Upper lobe of left lung (tissue), 6 donors: Measurements from ENCODE around the gene NUTM2F. TPM values are rescaled to one million over a fixed set of nuclear protein-coding genes. Genes with fewer than 3 reads are reported as not detected.

ENCODE experiments used
- ATAC-seq, 2 donors: fragments of 200-7000 bp; cut with Tn5 transposase; one replicate each; pipeline ENCODE4 v1.9.1; 2022; ENCODE audit warnings: mild to moderate bottlenecking in 2 of 2, moderate library complexity in 2 of 2; ENCODE audit not compliant: low FRiP score in 2 of 2
- DNase-seq, 2 donors: peaks; one replicate each; pipeline ENCODE4 v3.0.0-alpha.2; 2019 to 2020
- H3K27ac ChIP-seq, 4 donors: fragments of 200-600 bp; sonication (generic); one replicate each; pipeline ENCODE4 v1.5.1; 2016 to 2019
- H3K27me3 ChIP-seq, 4 donors: fragments of 200-600 bp; sonication (generic); one replicate each; pipeline ENCODE4 v1.5.1; 2017 to 2019
- H3K36me3 ChIP-seq, 4 donors: fragments of 200-600 bp; sonication (generic); one replicate each; pipeline ENCODE4 v1.5.1; 2016 to 2019
- H3K4me1 ChIP-seq, 4 donors: fragments of 200-600 bp; sonication (generic); one replicate each; pipeline ENCODE4 v1.5.1; 2018 to 2019
- H3K4me3 ChIP-seq, 4 donors: fragments of 200-600 bp; sonication (generic); one replicate each; pipeline ENCODE4 v1.5.1; 2017 to 2019; ENCODE audit warnings: mild to moderate bottlenecking in 2 of 4, moderate library complexity in 1 of 4
- H3K9me3 ChIP-seq, 4 donors: fragments of 200-600 bp; sonication (generic); one replicate each; pipeline ENCODE4 v1.5.1; 2018 to 2019
- EP300 ChIP-seq, 4 donors: sonication (generic); formaldehyde crosslinking; IDR thresholded peaks; one replicate each; pipeline ENCODE4 v1.5.1; 2017; ENCODE audit warnings: antibody characterized with exemption in 4 of 4, control low read depth in 2 of 4
- POLR2A ChIP-seq, 4 donors: fragments of 450-650 bp; IDR thresholded peaks; one replicate each; pipeline ENCODE4 v1.5.1; 2016 to 2017; ENCODE audit warnings: antibody characterized with exemption in 4 of 4, mild to moderate bottlenecking in 2 of 4
- POLR2AphosphoS5 ChIP-seq, 2 donors: sonication (generic); formaldehyde crosslinking; IDR thresholded peaks; one replicate each; pipeline ENCODE4 v1.5.1; 2017; ENCODE audit warnings: antibody characterized with exemption in 2 of 2
- WGBS, 2 donors: methylation state at CpG; one replicate each; pipeline ENCODE4 v1.1.5; 2017 to 2018; 5-methylcytosine and 5-hydroxymethylcytosine counted together
- total RNA-seq, 6 donors: library from RNA; depleted of rRNA in 4 of 6; stranded (reverse); fragments of >200 nt in 4 of 6; gene quantifications; one replicate each; pipeline versions ENCODE4 v1.1.0 to v1.2.1, GENCODE V29; 2016 to 2021
- TF ChIP-seq, protein P1 (sequence below), 6 experiments: fragments of 450-650 bp in 4 of 6; fragments of 200-600 bp in 2 of 6; sonication (generic) in 2 of 6; IDR thresholded peaks; one replicate each; pipeline ENCODE4 v1.5.1; 2016 to 2019; ENCODE audit warnings: antibody characterized with exemption in 6 of 6
- donor health status: DM: no; HTN: no; CAD: no; lungs with moderate emphysema.
- donor health status: DM: no; HTN: yes; CAD: no; lungs with severe emphysema.

Gene NUTM2F
- total RNA-seq, 6 donors from 2014 or later: not detected

DNA sequence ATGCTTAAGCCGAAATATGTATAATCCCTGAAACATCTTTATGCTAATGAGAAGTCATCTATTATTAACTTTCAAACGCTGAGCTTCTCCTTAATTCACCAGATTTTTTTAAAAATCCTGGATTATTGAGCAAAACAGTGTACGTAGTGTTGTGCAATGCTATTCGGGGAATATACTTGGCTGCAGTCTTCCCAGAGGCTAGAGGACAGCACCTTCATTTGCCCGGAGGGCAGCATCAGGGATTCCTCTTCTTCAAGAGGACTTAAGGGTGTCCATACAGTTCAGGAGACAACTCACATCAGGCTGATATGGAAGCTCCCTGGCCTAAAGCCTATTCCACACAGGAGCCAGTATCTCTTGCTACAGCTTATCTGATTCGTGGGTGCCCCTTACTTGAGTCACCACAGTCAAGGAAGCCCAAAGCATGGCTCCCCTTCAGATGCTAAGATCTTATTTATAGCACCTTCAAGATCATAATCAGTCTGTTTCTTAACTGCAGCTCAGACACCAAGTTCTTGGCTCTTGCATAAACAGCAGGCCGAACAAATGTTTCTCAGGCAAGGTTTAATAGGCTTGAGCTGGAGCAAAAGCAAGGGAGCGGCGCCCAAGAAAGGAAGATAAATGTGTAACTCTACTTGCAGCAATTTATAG lies 29.4 kb downstream of the NUTM2F start:
- no peak for DNase-seq

DNA sequence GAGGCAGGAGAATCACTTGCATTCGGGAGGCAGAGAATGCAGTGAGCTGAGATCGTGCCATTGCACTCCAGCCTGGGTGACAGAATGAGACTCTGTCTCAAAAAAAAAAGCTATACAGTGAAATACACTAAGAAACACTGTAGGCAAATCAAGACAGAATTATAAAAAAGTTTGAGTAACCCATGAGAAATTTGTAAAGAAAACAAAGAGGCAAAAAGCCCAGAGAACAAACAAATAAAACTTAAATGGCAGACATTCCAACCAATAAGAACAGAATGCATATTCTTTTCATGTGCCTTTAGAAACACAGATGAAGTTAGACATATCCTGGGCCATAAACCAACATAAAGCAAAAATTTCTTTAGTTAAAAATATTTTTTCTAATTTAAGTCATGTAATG lies 38.8 kb downstream of the NUTM2F start:
- no peak overlapping the region for H3K4me3 ChIP-seq
- WGBS, 2 donors: 93 to 100% methylated on average over 2 of the region's 2 CpGs
- ATAC-seq (no peak), DNase-seq (no peak)
- H3K27ac ChIP-seq: no peak overlapping the region
- H3K9me3 ChIP-seq: no peaks in the 10 kb centered on the region
- peaks cover 3 to 27% (median 19%) of the 10 kb centered on the region in 4 donors for H3K36me3 ChIP-seq
- TF ChIP-seq, protein P1, sequence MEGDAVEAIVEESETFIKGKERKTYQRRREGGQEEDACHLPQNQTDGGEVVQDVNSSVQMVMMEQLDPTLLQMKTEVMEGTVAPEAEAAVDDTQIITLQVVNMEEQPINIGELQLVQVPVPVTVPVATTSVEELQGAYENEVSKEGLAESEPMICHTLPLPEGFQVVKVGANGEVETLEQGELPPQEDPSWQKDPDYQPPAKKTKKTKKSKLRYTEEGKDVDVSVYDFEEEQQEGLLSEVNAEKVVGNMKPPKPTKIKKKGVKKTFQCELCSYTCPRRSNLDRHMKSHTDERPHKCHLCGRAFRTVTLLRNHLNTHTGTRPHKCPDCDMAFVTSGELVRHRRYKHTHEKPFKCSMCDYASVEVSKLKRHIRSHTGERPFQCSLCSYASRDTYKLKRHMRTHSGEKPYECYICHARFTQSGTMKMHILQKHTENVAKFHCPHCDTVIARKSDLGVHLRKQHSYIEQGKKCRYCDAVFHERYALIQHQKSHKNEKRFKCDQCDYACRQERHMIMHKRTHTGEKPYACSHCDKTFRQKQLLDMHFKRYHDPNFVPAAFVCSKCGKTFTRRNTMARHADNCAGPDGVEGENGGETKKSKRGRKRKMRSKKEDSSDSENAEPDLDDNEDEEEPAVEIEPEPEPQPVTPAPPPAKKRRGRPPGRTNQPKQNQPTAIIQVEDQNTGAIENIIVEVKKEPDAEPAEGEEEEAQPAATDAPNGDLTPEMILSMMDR (IDR thresholded peaks at IDR 0.05): no peak
- TF ChIP-seq POLR2AphosphoS5 (IDR thresholded peaks at IDR 0.05) (no peak), POLR2A (IDR thresholded peaks at IDR 0.05) (no peak), EP300 (IDR thresholded peaks at IDR 0.05) (no peak)
- no peaks in the 10 kb centered on the region for H3K4me1 ChIP-seq
- no peaks in the 10 kb centered on the region for H3K27me3 ChIP-seq

More for the DNA sequence above, 29.4 kb downstream of the NUTM2F start:
- Histone ChIP-seq H3K9me3 (no peaks in the 10 kb centered on the region), H3K4me1 (no peaks in the 10 kb centered on the region), H3K36me3 (peaks cover 0 to 16% (median 4%) of the 10 kb centered on the region in 4 donors), H3K4me3 (no peak overlapping the region), H3K27me3 (no peaks in the 10 kb centered on the region), H3K27ac (no peak overlapping the region)
- no peak for ATAC-seq
- no peak for TF ChIP-seq POLR2AphosphoS5 (IDR thresholded peaks at IDR 0.05)
- TF ChIP-seq, protein P1 (IDR thresholded peaks at IDR 0.05): no peak
- TF ChIP-seq EP300 (IDR thresholded peaks at IDR 0.05): no peak
- TF ChIP-seq POLR2A (IDR thresholded peaks at IDR 0.05): no peak
- WGBS, 2 donors: 80 to 91% methylated on average over 8 to 9 of the region's 9 CpGs

DNA sequence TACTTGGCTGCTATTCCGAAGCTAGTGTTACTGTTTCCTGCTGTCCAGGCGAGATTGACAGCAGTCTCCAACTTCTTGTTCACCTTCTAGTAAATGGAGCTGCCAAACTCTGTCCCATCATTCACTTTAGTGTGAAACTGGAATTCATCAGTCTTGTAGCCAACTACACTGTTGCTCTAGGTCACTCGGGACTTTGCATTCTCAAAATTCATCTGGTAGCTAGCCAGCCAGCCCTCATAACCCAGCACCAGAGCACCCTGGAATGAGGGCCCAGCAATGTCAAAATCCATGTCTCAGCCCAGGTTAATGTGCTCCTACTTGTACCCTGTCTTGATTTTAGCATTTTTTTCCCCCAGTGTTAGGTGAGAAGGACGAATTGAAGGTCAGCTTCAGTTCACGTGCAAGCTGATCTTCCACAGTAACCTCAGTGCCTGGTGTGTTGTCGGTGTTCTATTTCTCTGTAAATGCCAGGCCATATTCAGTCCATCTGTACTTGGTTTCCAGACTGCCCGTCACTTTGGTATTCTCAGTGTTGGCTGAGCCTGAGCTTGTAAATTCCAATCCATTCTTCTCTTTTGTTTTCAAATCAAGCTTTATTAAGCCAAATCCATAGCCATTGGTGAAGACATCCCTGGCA lies 40.4 kb downstream of the NUTM2F start:
- Histone ChIP-seq H3K36me3 (peaks cover 0 to 15% (median 7%) of the 10 kb centered on the region in 4 donors), H3K4me1 (no peaks in the 10 kb centered on the region), H3K27ac (no peak overlapping the region), H3K4me3 (no peak overlapping the region), H3K27me3 (no peaks in the 10 kb centered on the region), H3K9me3 (no peaks in the 10 kb centered on the region)
- TF ChIP-seq POLR2AphosphoS5 (IDR thresholded peaks at IDR 0.05) (no peak), EP300 (IDR thresholded peaks at IDR 0.05) (no peak), POLR2A (IDR thresholded peaks at IDR 0.05) (no peak)
- TF ChIP-seq, protein P1 (IDR thresholded peaks at IDR 0.05): no peak
- 93 to 94% methylated on average over 7 of the region's 7 CpGs for WGBS, 2 donors
- DNase-seq (no peak), ATAC-seq (no peak)

DNA sequence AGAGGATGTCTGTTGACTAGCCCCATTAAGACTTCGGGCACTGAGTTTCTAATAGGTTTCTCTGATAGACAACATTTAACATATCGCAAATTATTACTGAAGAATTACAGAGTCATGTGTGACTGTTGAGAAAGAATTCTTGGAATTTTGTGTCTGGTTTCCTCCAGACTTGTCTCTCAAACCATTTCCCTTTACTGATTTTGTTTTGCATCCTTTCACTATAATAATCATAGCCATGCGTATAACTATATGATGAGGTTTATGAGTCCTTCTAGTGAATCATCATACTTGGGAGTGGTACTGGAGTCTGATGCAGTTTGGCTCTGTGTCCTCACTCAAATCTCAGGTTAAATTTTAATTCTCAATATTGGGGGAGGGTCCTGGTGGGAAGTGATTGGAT lies 42.3 kb downstream of the NUTM2F start:
- 93 to 97% methylated on average over 3 of the region's 3 CpGs for WGBS, 2 donors
- Histone ChIP-seq H3K4me3 (no peak overlapping the region), H3K27me3 (no peaks in the 10 kb centered on the region), H3K36me3 (peaks cover 0 to 6% (median 0%) of the 10 kb centered on the region in 4 donors), H3K4me1 (no peaks in the 10 kb centered on the region), H3K27ac (no peak overlapping the region), H3K9me3 (no peaks in the 10 kb centered on the region)
- ATAC-seq (no peak), DNase-seq (no peak)
- TF ChIP-seq POLR2AphosphoS5 (IDR thresholded peaks at IDR 0.05) (no peak), POLR2A (IDR thresholded peaks at IDR 0.05) (no peak), EP300 (IDR thresholded peaks at IDR 0.05) (no peak)
- TF ChIP-seq, protein P1 (IDR thresholded peaks at IDR 0.05): no peak
